Activated CD8-positive, alpha-beta T cell treated with anti-CD3 and anti-CD28 coated beads for 36 hours (primary cell): ENCODE measurements around the gene ATP6V1B1. TPM values are rescaled to one million over a fixed set of nuclear protein-coding genes. Genes with fewer than 3 reads are reported as not detected.

Source experiments
- ATAC-seq: fragments of 200-7000 bp; cut with Tn5 transposase; one replicate; pipeline ENCODE4 v1.10.0; 2021; ENCODE audit warnings: mild to moderate bottlenecking, moderate library complexity
- CTCF ChIA-PET: fragments of 350-600 bp; sonication (Branson Sonifier 250); formaldehyde crosslinking; loops from one replicate; lab custom pipeline; 2021; ENCODE audit warnings: antibody characterized with exemption; lab: Charles Lee
- POLR2A ChIA-PET: fragments of 350-600 bp; sonication (Branson Sonifier 250); formaldehyde crosslinking; loops from one replicate; lab custom pipeline; 2021; ENCODE audit warnings: antibody characterized with exemption; lab: Charles Lee
- DNase-seq: peaks from one replicate; pipeline ENCODE4 v3.0.0-alpha.2; 2020
- H3K27ac Mint-ChIP-seq: one replicate; pipeline ENCODE4 v1.8.0; 2021; ENCODE audit warnings: mild to moderate bottlenecking, mixed read lengths
- H3K27me3 Mint-ChIP-seq: one replicate; pipeline ENCODE4 v1.8.0; 2021; ENCODE audit warnings: mixed read lengths
- H3K36me3 Mint-ChIP-seq: one replicate; pipeline ENCODE4 v1.8.0; 2021; ENCODE audit warnings: low read depth, mixed read lengths
- H3K4me1 Mint-ChIP-seq: one replicate; pipeline ENCODE4 v1.8.0; 2021; ENCODE audit warnings: low read depth, mixed read lengths
- H3K4me3 Mint-ChIP-seq: one replicate; pipeline ENCODE4 v1.8.0; 2021; ENCODE audit warnings: mild to moderate bottlenecking, moderate library complexity, mixed read lengths
- H3K9me3 Mint-ChIP-seq: one replicate; pipeline ENCODE4 v1.8.0; 2021; ENCODE audit warnings: mixed read lengths
- CTCF ChIP-seq: fragments of 200-600 bp; IDR thresholded peaks from one replicate; pipeline ENCODE4 v1.8.0; 2022; ENCODE audit warnings: antibody characterized with exemption, mild to moderate bottlenecking
- intact Hi-C: fragments of 100-400 bp; cut with micrococcal nuclease; formaldehyde crosslinking; loops from one replicate; pipeline ENCODE4 v1.10.0; 2022
- total RNA-seq, 2 experiments: library from RNA; stranded (reverse); gene quantifications; one replicate each; pipeline ENCODE4 v1.2.3, GENCODE V29; 2021

ATP6V1B1 gene
- total RNA-seq, 2 experiments from 2014 or later: not detected

- Mint-ChIP-seq H3K27me3 (peaks cover 24% of the 10 kb centered on the region), H3K4me3 (no peak overlapping the region), H3K9me3 (no peaks in the 10 kb centered on the region), H3K27ac (no peak overlapping the region), H3K4me1 (peaks cover 7% of the 10 kb centered on the region), H3K36me3 (no peaks in the 10 kb centered on the region)
- ATAC-seq: peak; percentile 34
- DNase-seq: peak; percentile 30
- CTCF ChIA-PET: interaction anchor here (0.6 to 6.2 kb wide), 10 partner anchors 9 to 175 kb away, joined by 3 to 55 read pairs (median 4); no protein-coding TSS in a partner anchor
- TF ChIP-seq CTCF: no peak
- POLR2A ChIA-PET: no interaction called here
- intact Hi-C loops: no loop called here
Observed at GRCh38 chr2:70959851-70960832, 24.4 kb downstream of the ATP6V1B1 start.

GRCh38 chr2:70960833-70961647, 25.3 kb downstream of the ATP6V1B1 start:
- TF ChIP-seq CTCF: no peak
- ATAC-seq (no peak), DNase-seq (no peak)
- H3K4me3 Mint-ChIP-seq: no peak overlapping the region
- peaks cover 7% of the 10 kb centered on the region for H3K4me1 Mint-ChIP-seq
- intact Hi-C loops: no loop called here
- CTCF ChIA-PET: interaction anchor here (0.6 to 6.2 kb wide), 10 partner anchors 10 to 164 kb away, joined by 3 to 60 read pairs (median 4); no protein-coding TSS in a partner anchor
- POLR2A ChIA-PET: no interaction called here
- H3K27me3 Mint-ChIP-seq: peaks cover 18% of the 10 kb centered on the region
- no peaks in the 10 kb centered on the region for H3K36me3 Mint-ChIP-seq
- H3K27ac Mint-ChIP-seq: no peak overlapping the region
- H3K9me3 Mint-ChIP-seq: no peaks in the 10 kb centered on the region

- Mint-ChIP-seq H3K36me3 (no peaks in the 10 kb centered on the region), H3K4me1 (peaks cover 7% of the 10 kb centered on the region), H3K9me3 (no peaks in the 10 kb centered on the region), H3K27me3 (peaks cover 18% of the 10 kb centered on the region), H3K27ac (no peak overlapping the region), H3K4me3 (no peak overlapping the region)
- ChIA-PET POLR2A (no interaction called here), CTCF (interaction anchor here (1.0 to 6.2 kb wide), 5 partner anchors 12 to 90 kb away, joined by 3 to 60 read pairs (median 8); no protein-coding TSS in a partner anchor)
- no peak for TF ChIP-seq CTCF
- ATAC-seq (no peak), DNase-seq (no peak)
- intact Hi-C loops: no loop called here
Observed at GRCh38 chr2:70961648-70961994, 25.9 kb downstream of the ATP6V1B1 start.

- H3K4me3 Mint-ChIP-seq: no peak overlapping the region
- no peaks in the 10 kb centered on the region for H3K36me3 Mint-ChIP-seq
- H3K27ac Mint-ChIP-seq: no peak overlapping the region
- H3K9me3 Mint-ChIP-seq: no peaks in the 10 kb centered on the region
- peaks cover 7% of the 10 kb centered on the region for H3K4me1 Mint-ChIP-seq
- intact Hi-C loops: no loop called here
- no peak for DNase-seq
- no peak for TF ChIP-seq CTCF
- ATAC-seq: no peak
- POLR2A ChIA-PET: interaction anchor here (0.7 to 0.8 kb wide), 2 partner anchors 11 to 12 kb away, joined by 3 read pairs; no protein-coding TSS in a partner anchor
- peaks cover 18% of the 10 kb centered on the region for H3K27me3 Mint-ChIP-seq
- CTCF ChIA-PET: interaction anchor here (1.0 to 6.2 kb wide), 6 partner anchors 12 to 90 kb away, joined by 3 to 60 read pairs (median 29); no protein-coding TSS in a partner anchor
Observed at GRCh38 chr2:70962211-70962884, 26.6 kb downstream of the ATP6V1B1 start.
